Stromal cell of bone marrow (primary cell): ENCODE results near the gene SKIL.
A peak's percentile ranks its signal among the peaks of the same experiment; 100 is the strongest.

Source experiments
- DNase-seq: peaks from one replicate; pipeline ENCODE4 v3.0.0-alpha.2; 2012; ENCODE audit warnings: low read depth

The SKIL gene

GRCh38 chr3:170405101-170405500, 47.6 kb downstream of the SKIL start:
- no peak for DNase-seq

- no peak for DNase-seq
Measured at GRCh38 chr3:170410428-170411029, 53.0 kb downstream of the SKIL start.

- no peak for DNase-seq
Measured at GRCh38 chr3:170413291-170413690, 55.8 kb downstream of the SKIL start.

GRCh38 chr3:170414202-170414663, 56.7 kb downstream of the SKIL start:
- DNase-seq = peak; percentile 76

DNA sequence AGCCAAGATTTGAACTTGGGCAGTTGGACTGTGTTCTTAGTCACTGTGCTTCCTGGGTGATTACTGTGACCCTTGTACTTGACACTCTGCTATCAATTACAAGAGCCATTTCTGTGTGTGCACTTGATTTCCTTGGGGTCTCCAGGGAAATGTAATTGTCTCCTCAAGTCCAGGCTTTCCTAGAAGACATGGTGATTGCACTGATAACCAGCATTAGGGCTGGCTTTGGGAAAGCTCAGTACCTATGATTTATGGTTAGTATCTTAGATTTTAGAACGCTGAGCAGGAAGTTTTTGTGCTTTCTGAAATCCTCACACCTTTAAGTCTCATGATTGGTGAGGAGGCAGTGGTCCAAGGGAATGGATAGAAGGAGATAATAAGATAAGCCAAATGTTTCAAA, 59.6 kb downstream of the SKIL start:
- DNase-seq = no peak

GRCh38 chr3:170418422-170419398, 61.2 kb downstream of the SKIL start, which contains the start of gene CLDN11:
Gene CLDN11, plus strand, starts transcription at chr3:170418868. Its CDS starts 199 bp downstream, at chr3:170419067.
- no peak for DNase-seq

- DNase-seq = no peak
Measured at GRCh38 chr3:170419557-170420087, 62.1 kb downstream of the SKIL start.

- no peak for DNase-seq
Measured at GRCh38 chr3:170420307-170420821, 62.8 kb downstream of the SKIL start.

DNA sequence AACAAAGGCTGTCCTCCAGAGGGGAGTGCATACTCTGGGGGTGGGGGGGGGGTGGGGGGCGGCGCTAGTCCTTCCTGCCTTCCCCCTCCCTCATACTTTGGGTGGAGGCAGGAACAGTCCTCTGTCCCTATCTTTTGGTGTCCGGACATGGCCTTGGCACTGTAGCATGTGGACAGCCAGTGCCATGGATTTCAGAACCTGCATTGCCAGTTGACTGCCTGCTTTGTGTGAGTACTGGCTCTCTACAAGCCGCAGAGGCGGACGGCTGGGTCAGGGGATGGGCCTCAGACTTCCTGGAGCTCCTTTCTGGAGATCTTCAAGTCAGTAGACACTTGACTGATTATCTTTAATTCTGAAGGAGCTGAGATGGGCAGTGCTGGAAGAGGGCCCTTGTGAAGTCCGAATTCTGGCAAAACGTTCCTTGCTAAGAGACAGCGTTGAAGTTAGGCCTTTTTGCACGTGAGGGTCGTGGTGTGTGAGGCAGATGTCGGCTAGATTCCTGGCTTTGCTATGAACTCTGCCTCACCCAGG, 63.7 kb downstream of the SKIL start:
- no peak for DNase-seq

GRCh38 chr3:170421758-170422157, 64.2 kb downstream of the SKIL start:
- no peak for DNase-seq

- no peak for DNase-seq
Measured at GRCh38 chr3:170423001-170423615, 65.6 kb downstream of the SKIL start.

GRCh38 chr3:170424879-170425278, 67.4 kb downstream of the SKIL start:
- DNase-seq = no peak

- DNase-seq = no peak
Measured at GRCh38 chr3:170425491-170426239, 68.2 kb downstream of the SKIL start.

DNA sequence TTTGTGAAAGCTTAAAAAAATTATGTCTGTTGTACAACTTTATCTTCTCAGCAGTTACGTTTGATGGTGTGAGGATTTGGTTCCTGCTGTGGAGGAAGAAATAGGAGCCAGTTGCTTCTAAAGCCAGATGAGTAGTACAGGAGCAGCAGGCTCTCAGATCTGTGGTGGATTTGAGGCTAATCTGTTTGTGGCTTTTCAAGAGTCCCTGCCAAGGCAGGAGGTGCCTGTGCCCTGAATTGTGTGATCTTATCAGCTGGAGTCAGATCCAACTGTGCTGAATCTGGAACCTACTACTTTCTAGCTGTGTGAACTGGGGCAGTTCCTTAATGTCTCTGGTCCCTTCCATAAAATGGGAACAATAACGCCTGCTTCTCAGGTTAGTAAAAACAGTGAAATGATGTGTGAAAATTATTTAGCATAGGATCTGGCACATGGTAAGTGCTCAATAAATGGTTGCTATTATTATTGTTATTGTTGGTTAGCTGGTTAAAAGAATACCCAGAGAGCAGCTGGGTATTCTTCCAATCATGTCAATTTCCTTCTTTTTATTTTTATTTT, 68.8 kb downstream of the SKIL start:
- no peak for DNase-seq

DNA sequence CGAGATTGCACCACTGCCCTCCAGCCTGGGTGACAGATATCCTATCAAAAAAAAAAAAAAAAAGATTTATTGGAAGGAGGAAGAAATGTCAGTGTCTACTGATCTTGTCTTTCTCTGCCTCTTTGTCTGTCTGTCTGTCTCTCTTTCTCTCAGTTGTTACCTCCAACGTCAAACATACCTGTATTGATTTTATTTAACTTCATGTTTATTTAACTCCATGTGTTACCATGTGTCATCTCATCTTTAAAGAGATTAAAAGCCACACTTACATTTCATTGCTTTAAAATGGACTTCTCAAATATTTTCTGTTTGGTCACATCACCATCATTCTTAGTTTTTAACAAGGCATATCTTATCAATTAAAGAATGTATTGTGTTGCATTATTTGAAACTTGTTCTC, 70.6 kb downstream of the SKIL start:
- DNase-seq = no peak

DNA sequence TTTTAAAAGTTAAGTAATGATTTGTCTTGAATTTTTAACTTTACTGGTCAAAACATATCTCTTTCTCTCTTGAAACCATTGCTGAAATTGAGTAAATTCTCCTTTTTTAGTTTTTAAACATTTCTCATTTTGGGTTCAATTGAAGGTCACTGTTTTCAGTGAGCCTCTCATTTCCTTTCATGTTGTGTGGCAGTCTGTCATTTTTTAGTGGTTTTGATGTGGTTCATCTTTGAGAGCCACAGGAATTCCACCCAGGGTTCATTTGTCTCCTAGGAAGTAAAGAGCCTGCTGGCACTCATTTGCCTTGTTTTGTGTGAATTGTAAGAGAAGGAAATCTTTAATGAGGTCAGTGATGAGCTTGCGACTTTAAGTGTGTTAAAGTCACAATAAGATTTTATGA, 71.5 kb downstream of the SKIL start:
- no peak for DNase-seq

GRCh38 chr3:170431054-170431453, 73.5 kb downstream of the SKIL start:
- no peak for DNase-seq

DNA sequence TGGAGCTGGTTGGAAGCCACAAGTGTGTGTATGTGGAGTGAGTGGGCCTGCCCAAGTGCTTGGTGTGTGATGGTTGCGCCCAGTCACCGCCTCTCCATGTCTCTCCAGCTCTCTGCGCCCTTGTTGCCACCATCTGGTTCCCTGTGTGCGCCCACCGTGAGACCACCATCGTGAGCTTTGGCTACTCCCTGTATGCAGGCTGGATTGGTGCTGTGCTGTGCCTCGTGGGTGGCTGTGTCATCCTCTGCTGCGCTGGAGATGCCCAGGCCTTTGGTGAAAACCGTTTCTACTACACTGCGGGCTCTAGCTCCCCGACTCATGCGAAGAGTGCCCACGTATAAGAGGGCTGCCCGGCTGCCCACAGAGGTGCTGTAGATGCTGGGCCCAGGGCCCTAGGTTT, 74.9 kb downstream of the SKIL start:
- DNase-seq = no peak

DNA sequence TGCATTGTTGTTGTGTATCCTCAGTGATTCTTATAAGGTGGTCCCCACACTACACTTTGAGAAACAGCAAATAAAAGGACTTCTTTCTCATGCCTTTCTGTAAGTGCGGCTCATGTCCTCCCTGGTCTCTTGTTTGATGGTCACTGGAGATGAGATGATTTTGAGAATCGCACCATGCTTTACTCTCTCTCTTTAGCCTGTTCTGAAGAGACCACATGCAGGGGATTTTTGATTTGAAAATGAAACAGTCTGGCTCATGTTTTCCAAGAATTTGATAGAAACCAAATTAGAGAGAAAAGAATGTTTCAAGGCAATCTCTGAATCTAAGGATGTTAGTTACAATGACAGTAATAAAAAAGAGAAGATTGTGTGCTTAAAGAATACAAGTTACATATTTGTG, 79.2 kb downstream of the SKIL start:
- no peak for DNase-seq

DNA sequence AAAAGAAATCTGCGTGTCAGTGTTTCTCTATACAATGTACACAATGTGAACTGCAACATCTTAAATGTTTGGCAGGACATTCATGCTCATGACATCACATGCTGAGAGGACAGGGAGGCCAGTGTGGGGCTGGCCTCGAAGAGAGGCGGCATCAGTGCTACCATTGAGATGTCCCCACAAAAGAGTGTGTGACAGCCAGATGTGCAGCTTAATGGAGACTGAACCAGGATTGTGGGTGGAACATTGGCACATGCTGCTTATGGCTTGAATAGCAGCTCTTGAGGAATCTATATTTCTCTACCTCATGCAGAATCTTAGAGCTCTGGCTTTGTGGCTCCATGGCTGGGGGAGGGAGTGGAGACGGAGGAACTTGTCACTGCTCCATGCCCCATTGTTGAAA, 79.7 kb downstream of the SKIL start:
- no peak for DNase-seq
